Bronchial epithelial cell (primary cell): ENCODE results near the gene GPR35. TPM values are rescaled to one million over a fixed set of nuclear protein-coding genes. Genes with fewer than 3 reads are reported as not detected.

Source experiments
- DNase-seq: peaks from one replicate; pipeline ENCODE4 v3.0.0-alpha.2; 2010; ENCODE audit warnings: low read depth
- FAIRE-seq: peaks from 2 replicates; lab custom pipeline; 2011; peaks lifted over from hg19 to GRCh38; lab: Jason Lieb, UNC
- H3K27me3 ChIP-seq: 2 replicates; pipeline ENCODE4 v1.5.1; 2011; ENCODE audit warnings: low read length; ENCODE audit not compliant: control insufficient read depth, insufficient read depth
- H3K36me3 ChIP-seq: 2 replicates; pipeline ENCODE4 v1.5.1; 2011; ENCODE audit warnings: low read length; ENCODE audit not compliant: control insufficient read depth, insufficient read depth
- H3K4me3 ChIP-seq: 2 replicates; pipeline ENCODE4 v1.5.1; 2011; ENCODE audit warnings: mild to moderate bottlenecking, low read depth, low read length, control low read depth
- CTCF ChIP-seq: IDR thresholded peaks from 2 replicates; pipeline ENCODE4 v1.5.1; 2011; ENCODE audit warnings: mild to moderate bottlenecking, moderate library complexity, low read length, control low read depth, inconsistent platforms; ENCODE audit not compliant: insufficient read depth, severe bottlenecking
- total RNA-seq: library from RNA; depleted of rRNA; stranded (reverse); fragments of >200 nt; gene quantifications from 2 replicates; pipeline ENCODE4 v1.2.1, GENCODE V29; 2014

GPR35 gene
- total RNA-seq, 1 donor from 2014 or later = 0.26 TPM

DNA sequence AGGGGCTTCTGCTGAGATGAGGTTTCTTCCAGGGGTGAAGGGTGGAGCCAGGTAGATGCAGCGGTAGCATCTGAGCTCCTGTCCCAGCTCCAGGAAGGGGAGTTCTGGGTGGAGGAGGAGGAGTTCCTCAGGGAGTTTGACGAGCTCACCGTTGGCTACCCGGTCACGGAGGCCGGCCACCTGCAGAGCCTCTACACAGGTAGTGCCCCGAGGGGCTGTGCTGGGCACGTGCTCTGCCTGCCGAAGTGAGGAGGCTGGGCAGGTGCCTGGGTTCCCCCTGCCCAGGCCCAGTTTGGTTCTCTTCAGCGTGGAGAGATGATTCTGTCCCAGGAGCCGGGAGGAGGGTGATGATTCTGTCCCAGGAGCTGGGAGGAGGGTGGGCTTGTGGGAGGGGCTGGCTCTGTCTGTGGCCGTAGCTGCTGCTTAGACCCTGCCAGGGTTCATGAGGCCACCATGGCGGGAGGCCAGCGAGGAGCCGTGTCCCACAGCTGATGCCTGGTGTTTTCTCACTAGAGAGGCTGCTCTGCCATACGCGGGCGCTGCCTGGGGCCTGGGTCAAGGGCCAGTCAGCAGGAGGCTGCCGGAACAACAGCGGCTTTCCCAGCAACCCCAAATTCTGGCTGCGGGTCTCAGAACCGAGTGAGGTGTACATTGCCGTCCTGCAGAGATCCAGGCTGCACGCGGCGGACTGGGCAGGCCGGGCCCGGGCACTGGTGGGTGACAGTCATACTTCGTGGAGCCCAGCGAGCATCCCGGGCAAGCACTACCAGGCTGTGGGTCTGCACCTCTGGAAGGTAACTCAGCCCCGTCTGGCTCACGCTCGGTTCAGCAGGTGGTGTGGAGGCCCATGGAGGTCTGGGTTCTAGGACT is 30.5 kb upstream of the GPR35 start:
- Histone ChIP-seq H3K4me3 (no peak overlapping the region), H3K27me3 (no peaks in the 10 kb centered on the region), H3K36me3 (peaks cover 28% of the 10 kb centered on the region)
- no peak for FAIRE-seq
- no peak for TF ChIP-seq CTCF
- no peak for DNase-seq

GRCh38 chr2:240595381-240596079 is 29.8 kb upstream of the GPR35 start:
- Histone ChIP-seq H3K4me3 (no peak overlapping the region), H3K36me3 (peaks cover 28% of the 10 kb centered on the region), H3K27me3 (no peaks in the 10 kb centered on the region)
- peak; percentile 31 for TF ChIP-seq CTCF
- FAIRE-seq (no peak), DNase-seq (no peak)

DNA sequence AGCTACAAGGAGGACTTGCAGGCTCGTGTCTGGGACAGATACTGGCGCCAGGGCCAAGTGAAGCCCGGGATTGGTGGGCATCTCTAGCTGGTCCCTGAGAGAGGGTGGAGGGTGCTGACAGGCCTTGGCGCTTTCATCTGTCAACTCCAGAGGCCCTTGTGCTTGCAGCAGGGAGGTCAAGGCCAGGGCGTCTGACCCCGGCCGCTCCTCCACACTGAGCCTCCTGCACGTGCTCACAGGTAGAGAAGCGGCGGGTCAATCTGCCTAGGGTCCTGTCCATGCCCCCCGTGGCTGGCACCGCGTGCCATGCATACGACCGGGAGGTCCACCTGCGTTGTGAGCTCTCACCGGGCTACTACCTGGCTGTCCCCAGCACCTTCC is 29.2 kb upstream of the GPR35 start:
- DNase-seq = no peak

DNA sequence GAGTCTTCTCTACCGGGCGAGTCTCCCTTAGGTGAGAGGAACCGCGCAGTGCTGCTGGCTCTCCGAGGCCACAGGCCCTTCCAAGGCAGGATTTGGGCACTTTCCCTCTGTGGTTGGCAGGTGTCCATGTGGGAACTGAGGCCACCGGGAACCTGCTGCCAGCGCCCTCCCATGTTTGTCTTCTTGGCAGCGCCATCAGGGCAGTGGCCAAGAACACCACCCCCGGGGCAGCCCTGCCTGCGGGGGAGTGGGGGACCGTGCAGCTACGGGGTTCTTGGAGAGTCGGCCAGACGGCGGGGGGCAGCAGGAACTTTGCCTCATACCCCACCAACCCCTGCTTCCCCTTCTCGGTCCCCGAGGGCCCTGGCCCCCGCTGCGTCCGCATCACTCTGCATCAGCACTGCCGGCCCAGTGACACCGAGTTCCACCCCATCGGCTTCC is 28.8 kb upstream of the GPR35 start:
- H3K4me3 ChIP-seq = no peak overlapping the region
- DNase-seq (no peak), FAIRE-seq (no peak)
- TF ChIP-seq CTCF = no peak
- peaks cover 25% of the 10 kb centered on the region for H3K36me3 ChIP-seq
- H3K27me3 ChIP-seq = no peaks in the 10 kb centered on the region

More for the DNA sequence above, 29.2 kb upstream of the GPR35 start:
- no peak for TF ChIP-seq CTCF
- peaks cover 27% of the 10 kb centered on the region for H3K36me3 ChIP-seq
- FAIRE-seq = no peak
- no peaks in the 10 kb centered on the region for H3K27me3 ChIP-seq
- H3K4me3 ChIP-seq = no peak overlapping the region

GRCh38 chr2:240597054-240597418 is 28.2 kb upstream of the GPR35 start:
- H3K27me3 ChIP-seq = no peaks in the 10 kb centered on the region
- no peak for DNase-seq
- no peak for FAIRE-seq
- H3K4me3 ChIP-seq = no peak overlapping the region
- TF ChIP-seq CTCF = no peak
- peaks cover 21% of the 10 kb centered on the region for H3K36me3 ChIP-seq
